ENCODE measurements around the gene ACADVL. TPM values are rescaled to one million over a fixed set of nuclear protein-coding genes. Genes with fewer than 3 reads are reported as not detected.

ACADVL gene
- total RNA-seq, 1 donor from 2014 or later = 693 TPM

GRCh38 chr17:7258731-7259554 lies 39.2 kb downstream of the ACADVL start:
- peak overlapping the region; percentile 41 for H3K4me3 Mint-ChIP-seq (ENCODE audit: low read depth)
- peak overlapping the region; percentile 89 for H3K27ac Mint-ChIP-seq
- peaks cover 11% of the 10 kb centered on the region for H3K36me3 Mint-ChIP-seq (ENCODE audit: insufficient read depth)
- no peak for DNase-seq (ENCODE audit: low spot score, unreplicated experiment)
- no peaks in the 10 kb centered on the region for H3K9me3 Mint-ChIP-seq (ENCODE audit: low read depth)
- peaks cover 33% of the 10 kb centered on the region for H3K4me1 Mint-ChIP-seq (ENCODE audit: low read depth)
- no peaks in the 10 kb centered on the region for H3K27me3 Mint-ChIP-seq
- no peak for TF ChIP-seq CTCF (IDR thresholded peaks at IDR 0.05; ENCODE audit: unreplicated experiment)

- H3K4me1 Mint-ChIP-seq (ENCODE audit: low read depth) = peaks cover 33% of the 10 kb centered on the region
- H3K36me3 Mint-ChIP-seq (ENCODE audit: insufficient read depth) = peaks cover 11% of the 10 kb centered on the region
- peak overlapping the region; percentile 41 for H3K4me3 Mint-ChIP-seq (ENCODE audit: low read depth)
- peak overlapping the region; percentile 89 for H3K27ac Mint-ChIP-seq
- TF ChIP-seq CTCF (IDR thresholded peaks at IDR 0.05; ENCODE audit: unreplicated experiment) = no peak
- H3K27me3 Mint-ChIP-seq = no peaks in the 10 kb centered on the region
- H3K9me3 Mint-ChIP-seq (ENCODE audit: low read depth) = no peaks in the 10 kb centered on the region
- DNase-seq (ENCODE audit: low spot score, unreplicated experiment) = no peak
Observed at GRCh38 chr17:7259555-7259889, 39.8 kb downstream of the ACADVL start.

- TF ChIP-seq CTCF (IDR thresholded peaks at IDR 0.05; ENCODE audit: unreplicated experiment) = no peak
- Mint-ChIP-seq H3K36me3 (ENCODE audit: insufficient read depth) (peaks cover 9% of the 10 kb centered on the region), H3K4me3 (ENCODE audit: low read depth) (peak overlapping the region; percentile 99), H3K4me1 (ENCODE audit: low read depth) (peaks cover 33% of the 10 kb centered on the region), H3K27me3 (no peaks in the 10 kb centered on the region), H3K27ac (peak overlapping the region; percentile 85), H3K9me3 (ENCODE audit: low read depth) (no peaks in the 10 kb centered on the region)
- DNase-seq (ENCODE audit: low spot score, unreplicated experiment) = no peak
Observed at GRCh38 chr17:7260151-7260550, 40.4 kb downstream of the ACADVL start.

GRCh38 chr17:7260651-7261378 lies 41.1 kb downstream of the ACADVL start:
- H3K36me3 Mint-ChIP-seq (ENCODE audit: insufficient read depth) = peaks cover 9% of the 10 kb centered on the region
- peak overlapping the region; percentile 99 for H3K4me3 Mint-ChIP-seq (ENCODE audit: low read depth)
- H3K9me3 Mint-ChIP-seq (ENCODE audit: low read depth) = no peaks in the 10 kb centered on the region
- H3K27ac Mint-ChIP-seq = peak overlapping the region; percentile 97
- H3K27me3 Mint-ChIP-seq = no peaks in the 10 kb centered on the region
- peak; percentile 62 for DNase-seq (ENCODE audit: low spot score, unreplicated experiment)
- TF ChIP-seq CTCF (IDR thresholded peaks at IDR 0.05; ENCODE audit: unreplicated experiment) = no peak
- peaks cover 33% of the 10 kb centered on the region for H3K4me1 Mint-ChIP-seq (ENCODE audit: low read depth)

- Mint-ChIP-seq H3K4me1 (ENCODE audit: low read depth) (peaks cover 33% of the 10 kb centered on the region), H3K9me3 (ENCODE audit: low read depth) (no peaks in the 10 kb centered on the region), H3K27me3 (no peaks in the 10 kb centered on the region), H3K36me3 (ENCODE audit: insufficient read depth) (peaks cover 7% of the 10 kb centered on the region), H3K4me3 (ENCODE audit: low read depth) (peak overlapping the region; percentile 99), H3K27ac (peak overlapping the region; percentile 99)
- no peak for DNase-seq (ENCODE audit: low spot score, unreplicated experiment)
- no peak for TF ChIP-seq CTCF (IDR thresholded peaks at IDR 0.05; ENCODE audit: unreplicated experiment)
Observed at GRCh38 chr17:7261379-7262191, 41.8 kb downstream of the ACADVL start.

Data from progenitor cell of endocrine pancreas (in vitro differentiated cells).